HG03432 (cell line): Measurements from ENCODE around the gene PACS2.

Experiments
- ATAC-seq: cut with Tn5 transposase; IDR thresholded peaks from one replicate; pipeline ENCODE4 v1.9.1; 2021; ENCODE audit warnings: mild to moderate bottlenecking, moderate library complexity; ENCODE audit not compliant: unreplicated experiment

Gene PACS2

DNA sequence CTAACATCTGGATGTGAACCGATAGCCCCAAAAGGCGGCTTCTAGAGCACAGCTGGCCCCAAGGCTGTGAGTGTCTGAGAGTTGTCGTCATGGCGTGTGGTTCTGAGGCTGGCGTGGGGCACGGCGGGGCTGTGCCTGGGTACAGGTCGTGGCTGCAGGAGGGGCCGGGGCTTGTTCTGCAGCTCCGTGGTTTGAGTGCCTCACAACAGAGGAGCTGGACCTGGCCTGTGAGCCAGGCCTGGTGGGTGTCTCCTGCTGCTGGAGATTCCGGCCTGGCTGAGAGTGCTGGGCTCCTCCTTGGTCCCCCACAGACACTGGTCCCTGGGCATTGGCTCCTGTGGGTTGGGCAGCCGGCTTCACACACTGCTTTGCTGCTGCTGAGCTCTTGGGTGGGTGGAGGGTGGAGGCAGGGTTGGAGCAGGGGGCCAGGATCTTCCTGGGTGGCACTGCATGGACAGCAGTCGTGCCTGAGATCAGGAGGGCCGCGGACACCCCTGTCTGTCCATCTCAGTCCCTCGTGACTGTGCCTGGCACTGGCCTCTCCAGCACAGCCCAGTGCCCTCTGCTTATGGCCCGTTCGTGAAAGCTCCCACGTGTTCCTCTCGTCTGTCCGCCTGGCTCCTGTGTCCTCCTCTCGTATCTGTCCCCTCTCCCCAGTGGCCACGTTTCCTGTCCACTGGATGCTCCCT is 52.0 kb downstream of the PACS2 start:
- no peak for ATAC-seq

DNA sequence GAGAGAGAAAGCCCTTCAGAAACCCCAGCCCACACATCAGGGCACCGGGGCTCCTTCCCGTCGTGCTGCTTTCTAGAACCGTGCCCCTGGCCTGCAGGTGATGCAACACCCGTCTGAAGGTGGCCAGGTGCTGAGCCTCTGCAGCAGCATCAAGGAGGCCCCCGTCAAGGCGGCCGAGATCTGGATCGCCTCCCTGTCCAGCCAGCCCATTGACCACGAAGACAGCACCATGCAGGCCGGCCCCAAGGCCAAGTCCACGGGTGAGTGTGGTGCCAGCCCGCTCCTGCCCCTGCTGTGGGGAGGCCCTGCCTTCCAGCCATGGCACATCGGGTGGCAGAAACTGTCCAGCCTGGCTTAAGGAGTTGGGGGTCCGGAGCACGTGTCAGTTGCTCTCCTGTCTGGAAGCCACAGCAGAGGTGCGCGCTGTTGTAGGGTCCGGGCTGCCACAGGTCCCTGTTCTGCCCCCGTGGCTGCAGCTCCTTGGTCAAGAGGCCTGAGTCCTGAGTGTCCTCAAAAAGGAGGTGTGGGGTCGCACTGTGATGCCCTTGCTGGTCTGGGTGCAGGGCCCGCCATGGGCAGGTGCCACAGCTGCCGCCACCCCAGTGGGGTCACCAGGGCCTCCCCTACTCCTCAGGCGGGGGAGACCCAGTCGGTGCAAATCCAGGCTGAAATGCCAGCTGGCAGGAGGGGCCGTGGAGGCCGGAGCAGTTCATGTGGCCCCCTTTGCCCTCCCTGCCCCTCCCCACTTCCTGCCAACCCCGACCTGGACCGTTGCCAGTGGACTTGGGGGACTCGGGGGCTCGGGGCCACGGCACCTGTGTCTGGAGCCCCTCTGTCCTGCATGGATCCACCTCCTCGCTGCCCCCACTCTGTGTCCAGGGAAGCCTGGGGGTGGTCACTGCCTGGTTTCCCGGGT is 52.8 kb downstream of the PACS2 start:
- ATAC-seq = no peak

DNA sequence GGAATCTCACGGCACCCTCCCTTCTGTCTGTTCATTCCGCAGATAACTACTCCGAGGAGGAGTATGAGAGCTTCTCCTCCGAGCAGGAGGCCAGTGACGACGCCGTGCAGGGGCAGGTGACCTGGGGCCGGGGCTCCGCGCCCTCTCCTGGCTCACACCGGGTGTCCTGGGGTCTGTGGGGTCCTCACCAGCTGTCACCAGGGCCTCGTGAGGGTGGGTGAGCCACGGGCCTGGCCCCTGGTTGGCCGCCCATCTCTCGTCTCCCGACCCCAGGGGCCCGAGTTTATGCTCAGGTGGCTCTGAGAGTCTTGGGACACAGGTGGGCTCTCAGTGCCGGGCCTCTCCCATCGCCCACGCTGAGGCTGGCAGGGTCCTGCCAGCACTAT is 53.5 kb downstream of the PACS2 start:
- ATAC-seq = no peak

DNA sequence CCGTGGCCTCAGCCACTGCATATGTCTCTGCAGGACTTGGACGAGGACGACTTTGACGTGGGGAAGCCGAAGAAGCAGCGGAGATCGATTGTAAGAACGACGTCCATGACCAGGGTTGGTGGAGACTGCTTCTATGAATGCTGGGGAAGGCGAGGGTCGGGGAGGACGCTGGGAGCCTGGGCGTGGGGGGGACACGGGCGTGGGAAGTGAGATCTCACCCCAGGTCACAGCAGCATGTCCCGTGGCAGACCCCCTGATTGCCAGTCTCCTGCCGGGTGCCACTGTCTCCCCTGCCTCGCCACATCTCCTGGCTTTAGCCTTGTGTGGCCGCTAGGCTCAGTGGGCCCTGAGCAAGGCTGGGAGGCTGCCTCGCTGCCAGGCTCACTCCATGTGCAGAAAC is 53.9 kb downstream of the PACS2 start:
- no peak for ATAC-seq

DNA sequence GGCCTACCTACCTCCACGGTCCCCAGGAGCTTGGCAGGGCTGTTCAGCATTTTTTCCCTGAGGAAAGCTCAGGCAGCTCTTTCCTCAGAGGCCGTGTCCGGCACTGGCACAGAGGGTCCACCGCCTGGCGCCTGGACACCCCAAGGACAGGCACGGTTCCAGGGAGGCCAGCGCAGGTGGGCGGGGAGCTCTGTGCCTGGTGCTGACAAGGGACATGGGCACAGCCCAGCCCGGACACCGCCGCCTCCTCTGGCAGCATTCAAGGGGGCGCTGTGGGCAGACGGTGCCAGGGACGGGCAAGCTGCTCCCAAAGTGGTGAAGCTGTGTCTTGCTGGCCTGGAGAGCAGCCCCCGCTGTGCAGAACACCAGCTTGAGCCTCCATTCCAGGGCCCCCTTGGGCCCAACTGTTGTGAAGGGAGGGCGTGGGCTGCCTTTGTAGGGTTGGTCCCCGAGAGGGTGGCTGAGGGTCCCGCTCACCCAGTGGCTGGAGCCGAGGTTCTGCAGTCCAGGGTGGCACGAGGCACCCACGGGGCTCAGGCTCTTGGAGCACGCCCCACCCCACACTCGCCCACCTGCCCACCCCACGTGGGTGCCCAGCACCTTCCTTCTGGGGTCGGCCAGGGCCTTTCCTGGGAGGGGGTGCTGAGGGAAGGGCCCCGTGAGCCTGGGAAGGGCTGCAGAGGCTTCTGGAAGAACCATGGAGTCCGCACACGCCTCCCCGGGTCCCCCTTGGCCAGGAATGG is 54.5 kb downstream of the PACS2 start:
- no peak for ATAC-seq

DNA sequence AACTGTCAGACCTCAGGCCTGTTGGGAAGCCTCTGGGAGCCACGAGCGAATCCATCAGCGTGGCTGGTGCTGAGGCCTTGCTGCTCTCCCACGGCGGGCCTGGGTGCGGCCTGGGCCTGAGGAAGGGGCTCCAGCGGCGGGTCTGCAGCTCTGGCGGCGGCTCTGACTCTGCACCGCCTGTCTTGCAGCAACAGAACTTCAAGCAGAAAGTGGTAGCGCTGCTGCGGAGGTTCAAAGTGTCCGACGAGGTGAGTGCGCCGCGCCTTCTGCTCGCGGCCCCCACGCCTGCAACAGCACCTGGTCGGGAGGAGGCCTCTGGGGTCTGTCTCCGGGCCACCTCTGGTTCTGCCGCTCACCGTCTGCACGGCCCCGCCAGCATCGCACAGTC is 55.1 kb downstream of the PACS2 start:
- no peak for ATAC-seq

DNA sequence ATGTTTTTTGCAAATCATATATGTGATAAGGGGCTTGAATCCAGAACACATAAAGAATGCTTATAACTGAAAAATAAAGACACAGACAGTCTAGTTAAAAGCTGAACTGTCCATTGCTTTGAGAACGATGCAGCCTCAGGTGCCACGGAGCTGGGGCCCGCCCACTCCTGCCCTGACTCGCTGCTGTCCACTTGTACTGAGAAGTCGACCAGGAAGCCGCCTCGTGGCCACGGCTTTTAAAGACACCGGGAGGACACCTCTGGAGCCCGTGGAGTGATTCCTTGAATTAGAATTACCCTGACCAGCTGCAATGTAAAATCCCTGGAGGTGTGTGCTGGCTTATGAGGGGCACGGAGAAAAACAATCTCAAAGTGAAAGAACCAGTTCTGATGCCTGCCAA is 59.8 kb downstream of the PACS2 start:
- no peak for ATAC-seq

GRCh38 chr14:105375635-105376057 is 61.1 kb downstream of the PACS2 start:
- ATAC-seq = no peak

DNA sequence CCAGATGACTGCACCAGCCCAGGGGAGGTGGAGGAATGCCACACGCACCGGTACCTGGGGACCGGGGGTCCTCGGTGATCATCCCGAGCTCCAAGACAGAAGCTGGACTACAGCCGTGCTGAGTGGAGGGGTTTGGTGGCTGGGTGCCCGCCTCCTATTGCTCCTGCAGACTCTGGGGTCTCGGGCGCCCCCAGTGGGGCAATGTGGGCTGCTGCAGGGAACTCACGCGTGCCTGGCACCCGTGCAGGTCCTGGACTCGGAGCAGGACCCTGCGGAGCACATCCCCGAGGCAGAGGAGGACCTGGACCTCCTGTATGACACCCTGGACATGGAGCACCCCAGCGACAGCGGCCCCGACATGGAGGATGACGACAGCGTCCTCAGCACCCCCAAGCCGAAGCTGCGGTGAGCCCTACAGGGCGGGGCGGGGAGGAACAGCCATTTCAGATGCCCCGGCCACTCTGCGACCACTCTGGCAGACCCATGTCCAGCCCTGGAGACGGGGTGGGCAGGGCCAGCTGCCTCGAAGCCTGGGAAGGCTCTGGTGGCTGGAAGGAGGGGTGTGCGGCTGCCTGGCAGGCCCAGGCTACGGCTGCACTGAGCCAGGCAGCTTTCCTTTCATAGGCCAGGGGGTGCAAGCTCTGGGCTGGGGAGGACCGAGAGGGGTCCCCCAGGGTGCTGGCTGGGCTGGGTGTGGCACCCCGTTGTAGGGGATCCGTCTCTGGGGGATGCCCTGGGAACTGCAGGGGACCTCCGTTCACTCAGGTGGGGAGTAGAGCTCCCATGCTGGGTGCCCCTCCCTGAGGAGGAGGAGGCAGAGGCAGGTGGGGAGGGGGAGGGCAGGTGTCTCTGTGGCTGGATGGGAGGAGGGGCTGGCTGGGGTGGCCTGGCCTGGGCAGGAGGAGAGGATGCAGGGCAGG is 62.2 kb downstream of the PACS2 start:
- ATAC-seq = no peak

DNA sequence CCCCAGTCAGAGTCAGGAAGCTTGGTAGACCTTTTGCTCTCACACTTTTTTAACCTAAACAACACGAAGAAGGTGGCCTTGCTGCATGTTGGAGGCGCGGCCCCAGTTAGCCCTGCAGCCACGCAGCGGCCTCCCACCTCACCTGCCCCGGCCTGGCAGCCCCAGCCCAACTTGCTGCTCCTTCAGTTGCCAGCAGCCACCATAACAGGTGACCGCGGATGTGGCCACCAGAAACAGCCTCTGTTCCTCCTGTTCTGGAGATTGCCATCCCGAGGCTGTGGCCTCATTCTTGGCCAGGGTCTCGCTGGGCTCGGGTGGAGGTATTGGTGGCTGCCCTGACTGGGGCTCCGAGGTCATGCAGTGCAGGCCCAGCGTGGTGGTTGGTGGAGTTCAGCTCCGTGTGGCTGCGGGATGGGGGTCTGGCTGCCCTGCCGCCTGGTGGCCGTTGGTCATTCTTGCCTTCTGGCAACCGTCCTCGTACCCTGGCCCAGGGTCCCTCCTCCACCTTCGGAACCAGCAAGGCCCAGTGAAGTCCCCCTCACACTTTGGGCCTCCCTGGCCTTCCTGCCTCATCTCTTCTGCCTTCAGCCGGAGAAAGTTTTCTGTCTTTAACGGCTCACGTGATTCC is 63.1 kb downstream of the PACS2 start:
- no peak for ATAC-seq

DNA sequence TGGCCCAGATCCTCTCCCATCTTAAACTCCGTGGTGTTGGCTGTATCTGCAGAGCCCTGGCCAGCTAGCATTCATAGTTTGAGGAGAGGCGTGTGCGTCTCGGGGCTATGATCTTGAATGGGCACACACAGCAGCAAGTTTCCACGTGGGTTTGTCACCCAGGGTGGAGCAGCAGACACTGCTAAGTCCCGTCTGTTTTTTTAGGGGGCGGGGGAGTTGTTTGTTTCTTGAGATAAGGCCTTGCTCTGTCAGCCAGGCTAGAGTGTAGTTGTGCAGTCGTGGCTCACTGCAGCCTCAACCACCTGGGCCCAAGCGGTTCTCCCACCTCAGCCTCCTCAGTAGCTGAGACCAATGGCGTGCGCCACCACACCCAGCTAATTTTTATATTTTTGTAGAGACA is 63.7 kb downstream of the PACS2 start:
- no peak for ATAC-seq

DNA sequence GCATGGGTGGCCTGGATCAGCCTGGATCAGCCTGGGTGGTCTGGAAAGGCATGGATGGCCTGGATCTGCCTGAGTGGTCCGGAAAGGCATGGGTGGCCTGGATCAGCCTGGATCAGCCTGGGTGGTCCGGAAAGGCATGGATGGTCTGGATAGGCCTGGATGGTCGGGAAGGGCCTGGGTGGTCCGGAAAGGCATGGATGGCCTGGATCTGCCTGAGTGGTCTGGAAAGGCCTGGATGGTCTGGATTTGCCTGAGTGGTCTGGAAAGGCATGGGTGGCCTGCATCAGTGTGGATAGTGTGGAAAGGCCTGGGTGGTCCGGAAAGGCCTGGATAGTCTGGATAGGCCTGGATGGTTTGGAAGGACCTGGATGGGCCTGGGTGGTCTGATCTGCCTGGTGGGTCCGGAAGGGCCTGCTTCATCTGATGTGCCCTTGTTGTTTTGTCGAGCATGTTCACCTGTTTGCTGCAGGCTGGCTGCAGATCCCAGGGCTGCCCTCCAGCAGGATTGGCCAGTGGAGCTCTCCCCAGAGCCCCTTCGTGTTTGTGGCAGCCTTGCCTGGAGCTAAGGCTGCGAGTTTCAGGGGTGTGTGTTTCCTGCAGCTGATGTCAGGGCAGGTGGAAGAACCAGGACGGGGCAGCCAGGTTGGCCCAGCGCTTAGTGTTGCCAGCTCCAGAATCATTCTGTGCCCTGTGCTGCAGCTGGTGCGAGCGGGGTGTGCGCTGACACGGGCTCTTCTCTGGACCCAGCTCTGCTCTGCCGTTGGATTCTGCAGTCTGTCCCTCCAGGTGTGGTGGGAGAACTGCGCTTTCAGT is 64.5 kb downstream of the PACS2 start:
- no peak for ATAC-seq

DNA sequence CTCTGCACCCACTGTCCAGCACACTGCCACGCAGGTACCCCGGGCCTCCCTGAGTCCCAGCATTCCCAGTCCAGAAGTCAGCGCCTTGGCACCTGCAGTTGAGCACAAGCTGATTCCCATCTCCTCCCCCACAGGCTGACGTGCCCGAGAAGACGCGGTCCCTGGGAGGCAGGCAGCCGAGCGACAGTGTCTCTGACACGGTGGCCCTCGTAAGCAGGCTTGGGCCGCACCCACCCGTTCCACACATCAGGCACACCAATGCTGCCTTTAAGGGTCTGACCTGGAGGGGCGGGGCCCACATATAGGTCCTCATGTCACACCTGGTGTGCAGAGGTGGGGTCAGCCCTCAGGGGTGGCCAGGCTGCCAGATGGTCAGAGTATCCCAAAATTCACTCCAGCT is 65.4 kb downstream of the PACS2 start:
- ATAC-seq = no peak

DNA sequence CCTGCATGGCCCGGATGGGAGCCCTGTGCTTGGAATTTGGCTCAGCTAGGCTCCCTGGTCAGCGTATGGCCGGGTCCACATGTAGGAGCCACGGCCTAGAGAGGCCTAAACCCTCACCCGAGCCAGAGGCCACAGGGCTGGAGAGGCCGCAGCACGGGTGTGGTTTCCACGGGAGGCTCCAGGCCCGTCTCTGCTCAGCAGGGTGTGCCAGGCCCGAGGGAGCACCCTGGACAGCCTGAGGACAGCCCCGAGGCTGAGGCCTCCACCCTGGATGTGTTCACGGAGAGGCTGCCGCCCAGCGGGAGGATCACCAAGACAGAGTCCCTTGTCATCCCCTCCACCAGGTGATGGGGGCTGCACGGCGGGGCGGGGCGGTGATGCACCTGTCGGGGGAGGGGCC is 66.2 kb downstream of the PACS2 start:
- no peak for ATAC-seq

DNA sequence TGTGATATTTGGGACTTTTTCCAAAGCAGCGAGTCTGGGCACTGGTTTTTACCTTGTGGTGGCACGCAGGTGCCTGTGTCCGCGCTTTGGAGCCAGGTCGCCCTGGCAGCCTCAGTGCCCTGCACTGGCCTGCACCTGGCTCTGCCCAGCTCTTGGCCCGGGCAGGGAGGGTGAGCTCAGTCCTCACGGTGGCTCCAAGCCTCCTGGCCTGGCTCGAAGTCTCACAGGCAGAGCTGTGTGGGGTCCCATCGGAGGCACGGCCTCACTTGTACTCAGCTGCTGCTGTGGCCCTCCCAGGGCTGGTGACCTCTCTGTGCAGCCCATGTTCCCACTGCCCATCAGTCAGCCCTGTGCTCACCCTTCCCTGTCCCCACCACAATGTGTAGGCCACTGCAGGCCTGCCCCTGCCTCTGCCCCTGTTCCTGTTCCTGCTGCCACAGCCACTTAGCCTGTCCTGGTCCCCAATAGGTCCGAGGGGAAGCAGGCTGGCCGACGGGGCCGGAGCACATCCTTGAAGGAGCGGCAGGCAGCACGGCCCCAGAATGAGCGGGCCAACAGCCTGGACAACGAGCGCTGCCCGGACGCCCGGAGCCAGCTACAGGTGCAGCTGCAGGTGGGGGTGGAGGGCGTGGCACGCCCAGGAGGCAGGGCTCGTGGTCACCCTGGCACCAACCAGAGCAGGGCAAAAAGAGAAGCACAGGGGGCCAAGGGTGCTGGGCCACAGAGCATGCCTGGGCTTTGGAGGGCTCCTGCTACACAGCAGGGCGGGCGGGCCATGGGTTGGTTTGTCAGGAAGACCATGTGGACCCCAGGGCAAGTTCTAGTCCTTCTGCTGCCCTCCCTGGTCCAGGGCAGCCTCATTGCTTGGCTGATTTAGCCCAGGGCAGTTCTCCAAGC is 67.1 kb downstream of the PACS2 start:
- no peak for ATAC-seq

- ATAC-seq = no peak
Observed at GRCh38 chr14:105382343-105383082, 68.0 kb downstream of the PACS2 start.

DNA sequence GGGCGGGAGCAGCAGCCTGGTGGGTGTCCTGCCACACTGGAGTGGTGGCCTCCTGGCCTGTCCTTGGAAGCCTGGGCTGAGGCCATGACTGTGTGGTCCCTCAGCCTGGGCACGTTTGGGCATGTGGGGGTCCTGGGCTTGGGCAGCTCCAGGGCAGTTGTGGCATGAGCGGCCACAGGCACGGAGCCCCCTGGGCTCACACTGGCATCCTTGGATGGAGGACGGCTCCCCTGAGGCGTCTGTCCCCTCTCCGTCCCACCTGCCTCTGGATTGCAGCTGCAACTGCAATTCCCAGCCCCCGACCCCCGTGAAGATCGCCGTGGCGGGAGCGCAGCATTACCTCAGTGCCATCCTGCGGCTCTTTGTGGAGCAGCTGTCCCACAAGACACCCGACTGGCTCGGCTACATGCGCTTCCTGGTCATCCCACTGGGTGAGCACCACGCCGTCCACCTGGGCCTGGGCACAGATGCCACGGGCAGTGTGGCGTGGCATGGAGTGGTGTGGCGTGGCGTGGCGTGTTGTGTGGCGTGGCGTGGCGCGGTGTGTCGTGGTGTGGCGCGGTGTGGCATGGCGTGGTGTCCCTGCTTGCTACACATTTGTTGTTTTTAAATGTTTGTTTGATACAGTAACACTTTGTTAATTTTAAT is 68.7 kb downstream of the PACS2 start:
- no peak for ATAC-seq
